Measurements from ENCODE around the gene USF2. TPM values are rescaled to one million over a fixed set of nuclear protein-coding genes. Genes with fewer than 3 reads are reported as not detected.

USF2 gene
- polyA plus RNA-seq, 2 of the 4 experiments (the other 2 are of a cell fraction) = 118 to 141 TPM

DNA sequence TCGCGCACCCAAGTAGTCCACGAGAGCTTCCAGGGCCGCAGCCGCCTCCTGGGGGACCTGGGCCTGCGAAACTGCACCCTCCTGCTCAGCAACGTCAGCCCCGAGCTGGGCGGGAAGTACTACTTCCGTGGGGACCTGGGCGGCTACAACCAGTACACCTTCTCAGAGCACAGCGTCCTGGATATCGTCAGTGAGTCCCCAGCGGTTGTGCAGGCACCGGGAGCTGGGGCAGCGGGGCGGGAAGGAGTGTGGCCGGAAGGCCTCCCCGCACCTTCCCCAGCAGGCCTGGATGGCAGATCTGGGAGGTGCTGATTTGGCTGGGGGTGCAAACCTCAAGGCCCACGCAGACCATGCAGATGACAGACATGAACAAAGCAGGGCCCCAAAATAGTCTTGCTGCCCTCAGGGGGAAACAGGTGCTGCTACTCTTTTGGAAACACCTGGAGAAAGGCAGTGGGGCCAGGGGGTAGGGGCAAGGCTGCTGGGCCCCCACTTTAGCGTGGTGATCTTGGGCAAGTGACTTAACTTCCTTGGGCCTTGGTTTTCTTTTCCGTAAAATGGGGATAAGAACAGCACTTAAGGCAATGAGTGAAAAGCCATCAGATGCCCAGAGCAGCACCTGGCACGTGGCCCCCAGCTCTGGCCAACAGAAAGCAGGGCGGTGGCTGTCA lies 27.2 kb downstream of the USF2 start:
- TF ChIP-seq, protein P1, sequence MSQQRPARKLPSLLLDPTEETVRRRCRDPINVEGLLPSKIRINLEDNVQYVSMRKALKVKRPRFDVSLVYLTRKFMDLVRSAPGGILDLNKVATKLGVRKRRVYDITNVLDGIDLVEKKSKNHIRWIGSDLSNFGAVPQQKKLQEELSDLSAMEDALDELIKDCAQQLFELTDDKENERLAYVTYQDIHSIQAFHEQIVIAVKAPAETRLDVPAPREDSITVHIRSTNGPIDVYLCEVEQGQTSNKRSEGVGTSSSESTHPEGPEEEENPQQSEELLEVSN (IDR thresholded peaks at IDR 0.05; ENCODE audit: borderline replicate concordance, low read depth) = no peak
- TF ChIP-seq, protein P2, sequence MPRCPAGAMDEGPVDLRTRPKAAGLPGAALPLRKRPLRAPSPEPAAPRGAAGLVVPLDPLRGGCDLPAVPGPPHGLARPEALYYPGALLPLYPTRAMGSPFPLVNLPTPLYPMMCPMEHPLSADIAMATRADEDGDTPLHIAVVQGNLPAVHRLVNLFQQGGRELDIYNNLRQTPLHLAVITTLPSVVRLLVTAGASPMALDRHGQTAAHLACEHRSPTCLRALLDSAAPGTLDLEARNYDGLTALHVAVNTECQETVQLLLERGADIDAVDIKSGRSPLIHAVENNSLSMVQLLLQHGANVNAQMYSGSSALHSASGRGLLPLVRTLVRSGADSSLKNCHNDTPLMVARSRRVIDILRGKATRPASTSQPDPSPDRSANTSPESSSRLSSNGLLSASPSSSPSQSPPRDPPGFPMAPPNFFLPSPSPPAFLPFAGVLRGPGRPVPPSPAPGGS (IDR thresholded peaks at IDR 0.05) = no peak
- TF ChIP-seq ZNF302 (CRISPR knock-in tag; IDR thresholded peaks at IDR 0.05) = no peak
- no peak for TF ChIP-seq JUNB (IDR thresholded peaks at IDR 0.05)
- TF ChIP-seq ZC3H11A (IDR thresholded peaks at IDR 0.05) = no peak
- TF ChIP-seq NPAS2 (CRISPR knock-in tag; IDR thresholded peaks at IDR 0.05; ENCODE audit: borderline replicate concordance) = no peak
- no peak for TF ChIP-seq HEYL (CRISPR knock-in tag; IDR thresholded peaks at IDR 0.05)
- ChIA-PET POLR2A (interaction anchor here (0.6 kb wide), 1 partner anchor 32 kb away, joined by 5 read pairs; no protein-coding TSS in a partner anchor), CTCF (interaction anchor here (0.9 to 2.5 kb wide), 8 partner anchors 9 to 57 kb away, joined by 3 to 9 read pairs (median 5); partner anchors contain the start of gene FFAR1)
- ATAC-seq = peak; percentile 15 to 43; a peak in 3 of 6 replicates
- FAIRE-seq = no peak
- H3K27ac ChIP-seq = no peak overlapping the region
- 53% methylated on average over 23 of the region's 24 CpGs for WGBS (ENCODE audit: missing lambda C conversion rate)
- 0 out of 3 replicates have a peak, but pooled peaks cover 2% of the 10 kb centered on the region for H3K9me3 ChIP-seq
- H3K4me2 ChIP-seq = no peak overlapping the region
- H3K4me3 ChIP-seq = no peak overlapping the region
- no peak for DNase-seq (ENCODE audit: low read depth in 1 of 2, low spot score in 1 of 2)
- H3K4me1 ChIP-seq = no peaks in the 10 kb centered on the region

DNA sequence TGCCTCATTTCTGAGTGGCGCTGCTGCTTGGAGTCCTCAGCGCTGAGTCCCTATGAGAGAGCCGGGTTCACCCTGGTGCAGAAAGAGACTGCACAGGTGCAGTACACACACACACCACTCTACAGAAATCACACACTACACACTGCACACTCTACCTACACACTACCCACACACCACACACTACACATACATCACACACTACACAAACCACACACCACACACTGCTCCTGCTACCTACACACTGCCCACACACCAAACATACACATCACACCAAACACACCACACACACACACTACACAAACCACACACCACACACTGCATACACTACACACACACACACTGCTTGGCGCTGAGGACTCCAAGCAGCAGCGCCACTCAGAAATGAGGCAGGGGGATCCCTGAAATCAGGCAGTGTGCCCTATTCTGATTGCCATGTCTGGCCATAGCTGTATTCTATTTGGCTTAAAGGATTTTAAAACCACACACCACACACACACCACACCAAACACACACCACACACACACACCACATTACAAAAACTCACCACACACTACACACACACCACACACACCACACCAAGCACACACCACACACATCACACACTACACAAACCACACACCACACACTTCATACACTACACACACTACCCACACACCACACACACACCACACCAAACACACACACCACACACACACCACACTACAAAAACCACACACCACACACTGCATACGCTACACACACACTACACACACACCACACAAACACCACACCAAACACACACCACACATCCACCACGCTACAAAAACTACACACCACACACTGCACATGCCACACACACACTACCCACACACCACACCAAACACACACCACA lies 28.1 kb downstream of the USF2 start:
- POLR2A ChIA-PET = no interaction called here
- no peak overlapping the region for H3K4me3 ChIP-seq

DNA sequence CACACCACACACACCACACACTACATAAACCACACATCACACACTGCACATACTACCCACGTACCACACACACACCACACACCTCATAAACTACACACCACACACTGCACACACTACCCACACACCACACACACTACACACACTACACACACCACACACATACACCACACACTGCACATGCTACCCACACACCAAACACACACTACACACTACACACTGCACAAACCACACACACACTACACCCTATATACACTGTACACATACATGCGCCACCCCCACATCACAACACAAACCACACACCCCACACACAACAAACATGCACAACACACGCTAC lies 28.7 kb downstream of the USF2 start:
- Histone ChIP-seq H3K27ac (no peak overlapping the region), H3K4me2 (no peak overlapping the region), H3K4me1 (no peaks in the 10 kb centered on the region), H3K9me3 (0 out of 3 replicates have a peak, but pooled peaks cover 2% of the 10 kb centered on the region), H3K4me3 (no peak overlapping the region)
- DNase-seq (ENCODE audit: low read depth in 1 of 2, low spot score in 1 of 2) (no peak), FAIRE-seq (peak; percentile 54), ATAC-seq (no peak)
- CTCF ChIA-PET = no interaction called here
- WGBS (ENCODE audit: missing lambda C conversion rate) = 69% methylated on average over 3 of the region's 3 CpGs
- POLR2A ChIA-PET = no interaction called here
- TF ChIP-seq, protein P2 (IDR thresholded peaks at IDR 0.05) = no peak
- TF ChIP-seq RARB (CRISPR knock-in tag; IDR thresholded peaks at IDR 0.05) (no peak), HOXB5 (CRISPR knock-in tag; IDR thresholded peaks at IDR 0.05) (no peak), CBX8 (IDR thresholded peaks at IDR 0.05) (no peak), CEBPB (IDR thresholded peaks at IDR 0.05) (no peak), KDM5A (IDR thresholded peaks at IDR 0.05) (no peak)
- TF ChIP-seq, protein P3, sequence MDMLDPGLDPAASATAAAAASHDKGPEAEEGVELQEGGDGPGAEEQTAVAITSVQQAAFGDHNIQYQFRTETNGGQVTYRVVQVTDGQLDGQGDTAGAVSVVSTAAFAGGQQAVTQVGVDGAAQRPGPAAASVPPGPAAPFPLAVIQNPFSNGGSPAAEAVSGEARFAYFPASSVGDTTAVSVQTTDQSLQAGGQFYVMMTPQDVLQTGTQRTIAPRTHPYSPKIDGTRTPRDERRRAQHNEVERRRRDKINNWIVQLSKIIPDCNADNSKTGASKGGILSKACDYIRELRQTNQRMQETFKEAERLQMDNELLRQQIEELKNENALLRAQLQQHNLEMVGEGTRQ (IDR thresholded peaks at IDR 0.05) = no peak
- TF ChIP-seq, protein P4, sequence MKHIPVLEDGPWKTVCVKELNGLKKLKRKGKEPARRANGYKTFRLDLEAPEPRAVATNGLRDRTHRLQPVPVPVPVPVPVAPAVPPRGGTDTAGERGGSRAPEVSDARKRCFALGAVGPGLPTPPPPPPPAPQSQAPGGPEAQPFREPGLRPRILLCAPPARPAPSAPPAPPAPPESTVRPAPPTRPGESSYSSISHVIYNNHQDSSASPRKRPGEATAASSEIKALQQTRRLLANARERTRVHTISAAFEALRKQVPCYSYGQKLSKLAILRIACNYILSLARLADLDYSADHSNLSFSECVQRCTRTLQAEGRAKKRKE (CRISPR knock-in tag; IDR thresholded peaks at IDR 0.05; ENCODE audit: low read depth) = no peak

More for the DNA sequence above, 28.1 kb downstream of the USF2 start:
- WGBS (ENCODE audit: missing lambda C conversion rate) = 80% methylated on average over 7 of the region's 7 CpGs
- ATAC-seq (peak; percentile 16 to 20; a peak in 3 of 6 replicates), DNase-seq (ENCODE audit: low read depth in 1 of 2, low spot score in 1 of 2) (peak in 1 of 2 experiments; percentile 39), FAIRE-seq (peak; percentile 95)
- TF ChIP-seq CHD2 (IDR thresholded peaks at IDR 0.05; ENCODE audit: low read length, partially characterized antibody) (no peak), POLR2A (IDR thresholded peaks at IDR 0.05; ENCODE audit: low read length) (peak; percentile 34; the same call in 1 of the 2 replicates), MYC (IDR thresholded peaks at IDR 0.05; ENCODE audit: borderline replicate concordance, low read length) (no peak), RARB (CRISPR knock-in tag; IDR thresholded peaks at IDR 0.05) (no peak)
- TF ChIP-seq, protein P5, sequence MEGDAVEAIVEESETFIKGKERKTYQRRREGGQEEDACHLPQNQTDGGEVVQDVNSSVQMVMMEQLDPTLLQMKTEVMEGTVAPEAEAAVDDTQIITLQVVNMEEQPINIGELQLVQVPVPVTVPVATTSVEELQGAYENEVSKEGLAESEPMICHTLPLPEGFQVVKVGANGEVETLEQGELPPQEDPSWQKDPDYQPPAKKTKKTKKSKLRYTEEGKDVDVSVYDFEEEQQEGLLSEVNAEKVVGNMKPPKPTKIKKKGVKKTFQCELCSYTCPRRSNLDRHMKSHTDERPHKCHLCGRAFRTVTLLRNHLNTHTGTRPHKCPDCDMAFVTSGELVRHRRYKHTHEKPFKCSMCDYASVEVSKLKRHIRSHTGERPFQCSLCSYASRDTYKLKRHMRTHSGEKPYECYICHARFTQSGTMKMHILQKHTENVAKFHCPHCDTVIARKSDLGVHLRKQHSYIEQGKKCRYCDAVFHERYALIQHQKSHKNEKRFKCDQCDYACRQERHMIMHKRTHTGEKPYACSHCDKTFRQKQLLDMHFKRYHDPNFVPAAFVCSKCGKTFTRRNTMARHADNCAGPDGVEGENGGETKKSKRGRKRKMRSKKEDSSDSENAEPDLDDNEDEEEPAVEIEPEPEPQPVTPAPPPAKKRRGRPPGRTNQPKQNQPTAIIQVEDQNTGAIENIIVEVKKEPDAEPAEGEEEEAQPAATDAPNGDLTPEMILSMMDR (IDR thresholded peaks at IDR 0.05) = no peak
- Histone ChIP-seq H3K4me1 (no peaks in the 10 kb centered on the region), H3K9me3 (0 out of 3 replicates have a peak, but pooled peaks cover 2% of the 10 kb centered on the region), H3K27ac (no peak overlapping the region), H3K4me2 (no peak overlapping the region)
- CTCF ChIA-PET = interaction anchor here (0.9 to 2.5 kb wide), 4 partner anchors 8 to 50 kb away, joined by 3 to 9 read pairs (median 6); partner anchors contain the start of gene FFAR1

Measured in A549 (cell line).